H1 (cell line): Measurements from ENCODE around the gene TFDP1. TPM values are rescaled to one million over a fixed set of nuclear protein-coding genes. Genes with fewer than 3 reads are reported as not detected.

Source experiments
- CTCF ChIA-PET: fragments of 300-600 bp; sonication (Branson Sonifier 250); formaldehyde crosslinking; loops from one replicate; lab custom pipeline; 2021; ENCODE audit not compliant: partially characterized antibody; lab: Charles Lee
- POLR2A ChIA-PET: fragments of 300-600 bp; sonication (Branson Sonifier 250); formaldehyde crosslinking; loops from one replicate; lab custom pipeline; 2021; ENCODE audit warnings: inconsistent platforms; ENCODE audit not compliant: partially characterized antibody; lab: Charles Lee
- DNase-seq, 2 experiments: peaks; one replicate each; pipeline versions ENCODE4 v3.0.0 to v3.0.0-alpha.2; 2010 to 2022; ENCODE audit warnings: low spot score in 2 of 2, low read depth in 1 of 2, mixed read lengths in 1 of 2
- FAIRE-seq: peaks from 2 replicates; lab custom pipeline; 2011; peaks lifted over from hg19 to GRCh38; lab: Jason Lieb, UNC
- H2AFZ ChIP-seq: 2 replicates; pipeline ENCODE4 v1.8.1; 2012; ENCODE audit warnings: low read length, inconsistent platforms
- H2AK5ac ChIP-seq: 2 replicates; pipeline ENCODE4 v1.6.1; 2013; ENCODE audit warnings: low read depth, low read length
- H2BK120ac ChIP-seq: replicated peaks from 2 replicates; pipeline ENCODE3; 2013; ENCODE audit warnings: low read depth, low read length, inconsistent platforms
- H2BK12ac ChIP-seq: 2 replicates; pipeline ENCODE4 v1.6.1; 2013; ENCODE audit warnings: low read depth, low read length
- H2BK15ac ChIP-seq: 2 replicates; pipeline ENCODE4 v1.6.1; 2013; ENCODE audit warnings: low read length
- H2BK20ac ChIP-seq: 2 replicates; pipeline ENCODE4 v1.6.1; 2013; ENCODE audit warnings: low read length
- H2BK5ac ChIP-seq: 2 replicates; pipeline ENCODE4 v1.6.1; 2013; ENCODE audit warnings: low read depth, low read length
- H3K14ac ChIP-seq: 2 replicates; pipeline ENCODE4 v1.6.1; 2013; ENCODE audit warnings: inconsistent platforms; ENCODE audit not compliant: insufficient read length
- H3K18ac ChIP-seq: 2 replicates; pipeline ENCODE4 v1.6.1; 2013; ENCODE audit warnings: low read length; ENCODE audit errors: extremely low read depth
- H3K23ac ChIP-seq: 2 replicates; pipeline ENCODE4 v1.6.1; 2013; ENCODE audit warnings: inconsistent platforms; ENCODE audit not compliant: insufficient read length
- H3K23me2 ChIP-seq: 2 replicates; pipeline ENCODE4 v1.6.1; 2013; ENCODE audit warnings: low read depth, low read length
- H3K27ac ChIP-seq: 2 replicates; pipeline ENCODE4 v1.6.1; 2011; ENCODE audit warnings: low read depth, low read length, inconsistent platforms
- H3K27me3 ChIP-seq, 4 experiments: replicated peaks in 1 of 4; 1 replicate in 1 of 4; 2 replicates in 3 of 4; pipeline versions ENCODE4 v1.6.1 to v1.8.1; 2011 to 2013; ENCODE audit warnings: low read length in 3 of 4, mild to moderate bottlenecking in 3 of 4, inconsistent platforms in 2 of 4, mixed read lengths in 2 of 4, moderate library complexity in 1 of 4; ENCODE audit not compliant: control insufficient read depth in 3 of 4, insufficient read depth in 3 of 4; ENCODE audit errors: extremely low read depth in 1 of 4
- H3K36me3 ChIP-seq, 4 experiments: 2 replicates each; pipeline versions ENCODE4 v1.6.1 to v1.8.1; 2011 to 2013; ENCODE audit warnings: mild to moderate bottlenecking in 4 of 4, low read length in 3 of 4, moderate library complexity in 2 of 4, control low read depth in 1 of 4, inconsistent platforms in 1 of 4; ENCODE audit not compliant: insufficient read depth in 4 of 4, control insufficient read depth in 2 of 4
- H3K4ac ChIP-seq: replicated peaks from 2 replicates; pipeline ENCODE3; 2013; ENCODE audit warnings: low read length, low read depth, mixed read lengths, inconsistent platforms; ENCODE audit not compliant: insufficient read length
- H3K4me1 ChIP-seq, 4 experiments: replicated peaks in 1 of 4; 1 replicate in 1 of 4; 2 replicates in 3 of 4; pipeline versions ENCODE4 v1.6.1 to v1.8.1; 2011 to 2013; ENCODE audit warnings: low read length in 3 of 4, inconsistent platforms in 2 of 4, mixed read lengths in 1 of 4; ENCODE audit not compliant: insufficient read depth in 4 of 4, control insufficient read depth in 3 of 4
- H3K4me2 ChIP-seq, 2 experiments: 2 replicates each; pipeline versions ENCODE4 v1.6.1 to v1.8.1; 2011 to 2013; ENCODE audit warnings: low read depth in 2 of 2, low read length in 2 of 2, control low read depth in 1 of 2, inconsistent platforms in 1 of 2, mild to moderate bottlenecking in 1 of 2; ENCODE audit not compliant: insufficient read depth in 1 of 2
- H3K4me3 ChIP-seq, 4 experiments: fragments of 200-600, 300-600 bp in 1 of 4; sonication (generic), shearing (Covaris generic), sonication (Bioruptor Twin) in 1 of 4; 2 replicates each; pipeline versions ENCODE4 v1.5.1 to v1.8.1; 2011 to 2016; ENCODE audit warnings: low read length in 4 of 4, low read depth in 3 of 4, control low read depth in 2 of 4, inconsistent platforms in 2 of 4, mild to moderate bottlenecking in 2 of 4, mixed read lengths in 1 of 4, moderate library complexity in 1 of 4; ENCODE audit not compliant: insufficient read depth in 2 of 4; ENCODE audit errors: extremely low read depth in 1 of 4
- H3K56ac ChIP-seq: replicated peaks from 2 replicates; pipeline ENCODE3; 2013; ENCODE audit warnings: low read depth, mild to moderate bottlenecking, mixed read lengths, low read length, inconsistent platforms; ENCODE audit not compliant: insufficient read length
- H3K79me1 ChIP-seq: 2 replicates; pipeline ENCODE4 v1.6.1; 2013; ENCODE audit warnings: low read depth, low read length, control low read depth
- H3K79me2 ChIP-seq, 2 experiments: 2 replicates each; pipeline versions ENCODE4 v1.6.1 to v1.8.1; 2012 to 2013; ENCODE audit warnings: low read length in 2 of 2, mild to moderate bottlenecking in 2 of 2, inconsistent platforms in 1 of 2; ENCODE audit not compliant: insufficient read depth in 2 of 2, control insufficient read depth in 1 of 2
- H3K9ac ChIP-seq, 4 experiments: replicated peaks in 1 of 4; 1 replicate in 1 of 4; 2 replicates in 3 of 4; pipeline versions ENCODE4 v1.6.1 to v1.8.1; 2011 to 2013; ENCODE audit warnings: low read depth in 3 of 4, low read length in 3 of 4, control low read depth in 2 of 4, mild to moderate bottlenecking in 2 of 4, moderate library complexity in 2 of 4, inconsistent platforms in 1 of 4; ENCODE audit errors: extremely low read depth in 1 of 4
- H3K9me3 ChIP-seq, 2 experiments: 2 replicates each; pipeline versions ENCODE4 v1.6.1 to v1.8.1; 2012 to 2013; ENCODE audit warnings: mild to moderate bottlenecking in 2 of 2, moderate library complexity in 2 of 2, control low read depth in 1 of 2, inconsistent platforms in 1 of 2, low read depth in 1 of 2, low read length in 1 of 2, mixed read lengths in 1 of 2; ENCODE audit not compliant: insufficient read depth in 2 of 2
- H4K20me1 ChIP-seq, 2 experiments: replicated peaks in 1 of 2; 2 replicates each; pipeline versions ENCODE3 to v1.8.1; 2011 to 2013; ENCODE audit warnings: inconsistent platforms in 2 of 2, low read length in 2 of 2, mild to moderate bottlenecking in 1 of 2; ENCODE audit not compliant: insufficient read depth in 2 of 2, control insufficient read depth in 1 of 2
- H4K5ac ChIP-seq: 2 replicates; pipeline ENCODE4 v1.6.1; 2013; ENCODE audit warnings: low read length, low read depth, mixed read lengths, inconsistent platforms; ENCODE audit not compliant: insufficient read length
- H4K8ac ChIP-seq: 2 replicates; pipeline ENCODE4 v1.8.0; 2013; ENCODE audit warnings: mild to moderate bottlenecking, moderate library complexity, low read length, inconsistent platforms; ENCODE audit not compliant: insufficient read depth; ENCODE audit errors: extremely low read depth
- H4K91ac ChIP-seq: replicated peaks from 2 replicates; pipeline ENCODE3; 2013; ENCODE audit warnings: low read length, mixed read lengths, inconsistent platforms; ENCODE audit not compliant: insufficient read length
- ATF2 ChIP-seq: IDR thresholded peaks from 2 replicates; pipeline ENCODE4 v1.6.1; 2012; ENCODE audit warnings: low read length, inconsistent platforms
- BACH1 ChIP-seq: IDR thresholded peaks from 2 replicates; pipeline ENCODE4 v1.6.1; 2012; ENCODE audit warnings: low read length, improper control_type of control experiment
- BCL11A ChIP-seq, 2 experiments: IDR thresholded peaks; one replicate each; pipeline ENCODE4 v1.6.1; 2011; ENCODE audit warnings: low read depth in 2 of 2, low read length in 2 of 2, mild to moderate bottlenecking in 2 of 2
- BRCA1 ChIP-seq: IDR thresholded peaks from 2 replicates; pipeline ENCODE4 v1.6.1; 2012; ENCODE audit warnings: low read depth, low read length, improper control_type of control experiment
- CHD1 ChIP-seq: IDR thresholded peaks from 2 replicates; pipeline ENCODE4 v1.6.1; 2012; ENCODE audit warnings: low read depth, low read length, improper control_type of control experiment
- EGR1 ChIP-seq: IDR thresholded peaks from 2 replicates; pipeline ENCODE4 v1.6.1; 2011; ENCODE audit warnings: low read depth, low read length, borderline replicate concordance
- EZH2 ChIP-seq: fragments of 200-600 bp; sonication (generic); IDR thresholded peaks from 2 replicates; pipeline ENCODE4 v1.7.1; 2012; ENCODE audit warnings: low read depth, mild to moderate bottlenecking, moderate library complexity, low read length, inconsistent platforms; ENCODE audit not compliant: severe bottlenecking
- HDAC2 ChIP-seq, 2 experiments: fragments of 300-600 bp in 1 of 2; sonication (generic) in 1 of 2; IDR thresholded peaks; 2 replicates each; pipeline ENCODE4 v1.6.1; 2011 to 2012; ENCODE audit warnings: low read depth in 2 of 2, low read length in 2 of 2, mild to moderate bottlenecking in 2 of 2, moderate library complexity in 2 of 2, borderline replicate concordance in 1 of 2, inconsistent platforms in 1 of 2
- POU5F1 ChIP-seq: IDR thresholded peaks from 2 replicates; pipeline ENCODE4 v1.6.1; 2011; ENCODE audit warnings: low read depth, mild to moderate bottlenecking, low read length, moderate library complexity
- SP2 ChIP-seq: IDR thresholded peaks from 2 replicates; pipeline ENCODE4 v1.6.1; 2012; ENCODE audit warnings: mild to moderate bottlenecking, low read length, inconsistent platforms
- TCF12 ChIP-seq: IDR thresholded peaks from 2 replicates; pipeline ENCODE4 v1.6.1; 2011; ENCODE audit warnings: low read depth, mild to moderate bottlenecking, low read length
- USF2 ChIP-seq: IDR thresholded peaks from 2 replicates; pipeline ENCODE4 v1.6.1; 2011; ENCODE audit warnings: low read length, improper control_type of control experiment
- WGBS, 2 experiments: shearing (Covaris generic) in 1 of 2; methylation state at CpG; one replicate each; pipeline versions ENCODE4 v1.1.6 to v1.1.7; 2013 to 2015; ENCODE audit warnings: low lambda C conversion rate in 2 of 2, mixed read lengths in 2 of 2, inconsistent platforms in 1 of 2, low coverage in 1 of 2, missing lambda C conversion rate in 1 of 2; ENCODE audit not compliant: insufficient replicate concordance in 2 of 2, insufficient coverage in 1 of 2, insufficient read length in 1 of 2; ENCODE audit errors: extremely low coverage in 1 of 2, missing lambda C conversion rate in 1 of 2; 5-methylcytosine and 5-hydroxymethylcytosine counted together
- polyA plus RNA-seq, 7 experiments: library from polyadenylated mRNA; depleted of rRNA in 3 of 7; stranded (reverse) in 5 of 7; unstranded in 2 of 7; fragments of >200 nt in 5 of 7; fragments of 200-250 nt in 2 of 7; gene quantifications; 1 replicate in 5 of 7; 2 replicates in 1 of 7; 4 replicates in 1 of 7; pipeline versions ENCODE4 v1.2.1 to v1.2.3, GENCODE V29; 2011 to 2013; ENCODE audit warnings: missing spikeins in 2 of 7, mixed read lengths in 2 of 7
- total RNA-seq: library from RNA; stranded (reverse); fragmentation: NEBNext Ultra II Directional; extraction: Animal tissue kit (Norgen Biotek cat#: 25700); gene quantifications from 2 replicates; pipeline ENCODE4 v1.2.1, GENCODE V29; 2021

TFDP1 gene
- total and polyA plus RNA-seq, 2 of the 8 experiments (the other 6 are each of a cell fraction or from before 2014, with no cell fraction given): 43.6 to 81.9 TPM

GRCh38 chr13:113598481-113598880, 13.9 kb downstream of the TFDP1 start:
- ChIA-PET CTCF (no interaction called here), POLR2A (no interaction called here)
- Histone ChIP-seq H2BK120ac (no peak overlapping the region), H3K79me2 (peaks cover 6 to 86% of the 10 kb centered on the region in 2 experiments), H3K23me2 (no peaks in the 10 kb centered on the region), H2BK15ac (no peak overlapping the region), H3K36me3 (peaks cover 2 to 18% (median 7%) of the 10 kb centered on the region in 4 experiments; a peak in 6 of 8 replicates), H3K27me3 (no peaks in the 10 kb centered on the region), H3K27ac (no peak overlapping the region), H2AFZ (no peak overlapping the region), H3K9ac (no peak overlapping the region), H4K8ac (no peak overlapping the region), H4K20me1 (peaks cover 6 to 16% of the 10 kb centered on the region in 2 experiments), H3K4me3 (no peak overlapping the region), H2AK5ac (no peak overlapping the region), H2BK5ac (no peak overlapping the region), H3K79me1 (peaks cover 19% of the 10 kb centered on the region), H3K4me1 (peaks cover 0 to 6% (median 2%) of the 10 kb centered on the region in 4 experiments; a peak in 4 of 7 replicates), H2BK12ac (no peak overlapping the region), H4K5ac (no peak overlapping the region), H3K14ac (no peak overlapping the region), H3K4me2 (no peak overlapping the region), H3K9me3 (peaks cover 0 to 3% of the 10 kb centered on the region in 2 experiments; a peak in 1 of 4 replicates), H2BK20ac (no peak overlapping the region), H3K23ac (no peak overlapping the region), H4K91ac (no peak overlapping the region), H3K56ac (no peak overlapping the region), H3K4ac (no peak overlapping the region), H3K18ac (no peak overlapping the region)
- 93% methylated on average over 13 of the region's 13 CpGs; no CpG with 5 or more reads in 1 of the 2 experiments for WGBS, 2 experiments
- DNase-seq (no peak), FAIRE-seq (no peak)
- TF ChIP-seq EZH2 (no peak), USF2 (no peak), EGR1 (no peak), CHD1 (no peak), ATF2 (no peak), HDAC2 (IDR thresholded peaks at IDR 0.05; ENCODE audit: borderline replicate concordance in 1 of 2, low read depth in 2 of 2, low read length in 2 of 2) (no peak), SP2 (no peak), BRCA1 (no peak), BCL11A (IDR thresholded peaks at IDR 0.05; ENCODE audit: low read depth in 2 of 2, low read length in 2 of 2) (no peak), BACH1 (no peak), POU5F1 (no peak), TCF12 (no peak)
